Trophoblast cell (in vitro differentiated cells and primary cell): ENCODE results near the gene MYO18A.

ENCODE experiments used
- DNase-seq, 2 donors: peaks; one replicate each; pipeline ENCODE4 v3.0.0-alpha.2; 2016
- H2AFZ ChIP-seq: 2 replicates; pipeline ENCODE4 v1.6.1; 2013; ENCODE audit warnings: low read length, moderate library complexity, mild to moderate bottlenecking; ENCODE audit not compliant: insufficient read depth, poor library complexity
- H2AK5ac ChIP-seq: 2 replicates; pipeline ENCODE4 v1.6.1; 2013; ENCODE audit warnings: mild to moderate bottlenecking, low read length
- H2BK120ac ChIP-seq: 2 replicates; pipeline ENCODE4 v1.6.1; 2013; ENCODE audit warnings: low read length, mild to moderate bottlenecking, moderate library complexity; ENCODE audit not compliant: insufficient read depth, poor library complexity
- H2BK12ac ChIP-seq: 2 replicates; pipeline ENCODE4 v1.6.1; 2013; ENCODE audit warnings: mild to moderate bottlenecking, low read length, moderate library complexity
- H2BK5ac ChIP-seq: 2 replicates; pipeline ENCODE4 v1.6.1; 2013; ENCODE audit warnings: low read length, low read depth, moderate library complexity, mild to moderate bottlenecking; ENCODE audit not compliant: poor library complexity
- H3K14ac ChIP-seq: 2 replicates; pipeline ENCODE4 v1.6.1; 2013; ENCODE audit warnings: mild to moderate bottlenecking, low read length
- H3K18ac ChIP-seq: 2 replicates; pipeline ENCODE4 v1.6.1; 2013; ENCODE audit warnings: mild to moderate bottlenecking, low read length
- H3K23ac ChIP-seq: 2 replicates; pipeline ENCODE4 v1.6.1; 2013; ENCODE audit warnings: low read length
- H3K27ac ChIP-seq: 2 replicates; pipeline ENCODE4 v1.5.1; 2013; ENCODE audit warnings: low read depth, mild to moderate bottlenecking, inconsistent platforms, low read length, moderate library complexity
- H3K27me3 ChIP-seq: 2 replicates; pipeline ENCODE4 v1.6.1; 2013; ENCODE audit warnings: inconsistent platforms, mild to moderate bottlenecking, low read length, moderate library complexity; ENCODE audit not compliant: insufficient read depth
- H3K36me3 ChIP-seq, 2 experiments: 1 replicate in 1 of 2; 2 replicates in 1 of 2; pipeline ENCODE4 v1.6.1; 2013; ENCODE audit warnings: low read length in 2 of 2, mild to moderate bottlenecking in 2 of 2, moderate library complexity in 1 of 2; ENCODE audit not compliant: insufficient read depth in 2 of 2, control insufficient read depth in 1 of 2
- H3K4ac ChIP-seq: 2 replicates; pipeline ENCODE4 v1.6.1; 2013; ENCODE audit warnings: low read depth, mild to moderate bottlenecking, low read length, moderate library complexity
- H3K4me1 ChIP-seq, 2 experiments: 1 replicate in 1 of 2; 2 replicates in 1 of 2; pipeline ENCODE4 v1.6.1; 2013; ENCODE audit warnings: low read length in 2 of 2, mild to moderate bottlenecking in 2 of 2, moderate library complexity in 1 of 2; ENCODE audit not compliant: insufficient read depth in 2 of 2, control insufficient read depth in 1 of 2
- H3K4me2 ChIP-seq: 2 replicates; pipeline ENCODE4 v1.6.1; 2013; ENCODE audit warnings: inconsistent platforms, mild to moderate bottlenecking, low read length, moderate library complexity
- H3K4me3 ChIP-seq: 2 replicates; pipeline ENCODE4 v1.5.1; 2013; ENCODE audit warnings: mild to moderate bottlenecking, low read depth, low read length, inconsistent platforms
- H3K79me1 ChIP-seq: one replicate; pipeline ENCODE4 v1.6.1; 2013; ENCODE audit warnings: low read length
- H3K79me2 ChIP-seq: 2 replicates; pipeline ENCODE4 v1.6.1; 2013; ENCODE audit warnings: low read length, mild to moderate bottlenecking; ENCODE audit not compliant: control insufficient read depth, insufficient read depth, poor library complexity
- H3K9ac ChIP-seq: 2 replicates; pipeline ENCODE4 v1.6.1; 2013; ENCODE audit warnings: mild to moderate bottlenecking, low read length
- H3K9me3 ChIP-seq: 2 replicates; pipeline ENCODE4 v1.6.1; 2013; ENCODE audit warnings: low read depth, mild to moderate bottlenecking, control low read depth, inconsistent platforms, low read length; ENCODE audit not compliant: insufficient read depth
- H4K12ac ChIP-seq: 2 replicates; pipeline ENCODE4 v1.6.1; 2013; ENCODE audit warnings: low read depth, mild to moderate bottlenecking, low read length, moderate library complexity
- H4K8ac ChIP-seq: 2 replicates; pipeline ENCODE4 v1.6.1; 2013; ENCODE audit warnings: low read depth, mild to moderate bottlenecking, low read length, moderate library complexity
- H4K91ac ChIP-seq: one replicate; pipeline ENCODE4 v1.6.1; 2013; ENCODE audit warnings: low read depth, mild to moderate bottlenecking, low read length, moderate library complexity
- WGBS: extraction: QIAGEN DNeasy Blood & Tissue Kit; methylation state at CpG from one replicate; pipeline ENCODE4 v1.1.7; 2013; ENCODE audit warnings: missing lambda C conversion rate; ENCODE audit not compliant: insufficient read length, insufficient coverage; ENCODE audit errors: extremely low coverage; 5-methylcytosine and 5-hydroxymethylcytosine counted together

The MYO18A gene

GRCh38 chr17:29129731-29130130 is 50.5 kb downstream of the MYO18A start:
- Histone ChIP-seq H4K8ac (no peak overlapping the region), H3K9ac (no peak overlapping the region), H3K79me2 (no peaks in the 10 kb centered on the region), H3K4ac (no peak overlapping the region), H4K91ac (no peak overlapping the region), H3K4me3 (no peak overlapping the region), H3K27me3 (no peaks in the 10 kb centered on the region), H4K12ac (no peak overlapping the region), H3K23ac (no peak overlapping the region), H3K18ac (no peak overlapping the region), H2AFZ (no peak overlapping the region), H3K79me1 (no peaks in the 10 kb centered on the region), H3K4me2 (no peak overlapping the region), H3K27ac (no peak overlapping the region), H2BK120ac (no peak overlapping the region), H3K9me3 (peaks cover 3% of the 10 kb centered on the region), H2BK5ac (no peak overlapping the region), H3K4me1 (peaks cover 7 to 10% of the 10 kb centered on the region in 2 experiments), H3K36me3 (peaks cover 0 to 5% of the 10 kb centered on the region in 2 experiments), H2AK5ac (no peak overlapping the region), H3K14ac (no peak overlapping the region), H2BK12ac (no peak overlapping the region)
- WGBS, result no CpG with 5 or more reads among the region's 4 CpGs
- DNase-seq, result no peak

GRCh38 chr17:29127840-29128239 is 52.4 kb downstream of the MYO18A start:
- H3K79me1 ChIP-seq, result no peaks in the 10 kb centered on the region
- peaks cover 3% of the 10 kb centered on the region for H3K9me3 ChIP-seq
- H3K9ac ChIP-seq, result no peak overlapping the region
- H2BK120ac ChIP-seq, result no peak overlapping the region
- H3K4me2 ChIP-seq, result no peak overlapping the region
- H3K27me3 ChIP-seq, result no peaks in the 10 kb centered on the region
- peaks cover 2 to 3% of the 10 kb centered on the region in 2 experiments for H3K4me1 ChIP-seq
- no peak overlapping the region for H2BK12ac ChIP-seq
- H3K4me3 ChIP-seq, result no peak overlapping the region
- no peak overlapping the region for H3K18ac ChIP-seq
- H4K12ac ChIP-seq, result no peak overlapping the region
- no peak overlapping the region for H4K91ac ChIP-seq
- no peaks in the 10 kb centered on the region for H3K79me2 ChIP-seq
- H2BK5ac ChIP-seq, result no peak overlapping the region
- no peak overlapping the region for H2AK5ac ChIP-seq
- H3K27ac ChIP-seq, result no peak overlapping the region
- no peak overlapping the region for H3K14ac ChIP-seq
- peaks cover 0 to 5% of the 10 kb centered on the region in 2 experiments for H3K36me3 ChIP-seq
- no peak overlapping the region for H3K23ac ChIP-seq
- DNase-seq, result no peak
- no CpG with 5 or more reads among the region's 10 CpGs for WGBS
- H4K8ac ChIP-seq, result no peak overlapping the region
- no peak overlapping the region for H2AFZ ChIP-seq
- H3K4ac ChIP-seq, result no peak overlapping the region

- Histone ChIP-seq H2BK5ac (no peak overlapping the region), H3K27ac (no peak overlapping the region), H4K8ac (no peak overlapping the region), H3K27me3 (no peaks in the 10 kb centered on the region), H3K4me2 (no peak overlapping the region), H3K4ac (no peak overlapping the region), H2BK120ac (no peak overlapping the region), H4K91ac (no peak overlapping the region), H3K9me3 (peaks cover 3% of the 10 kb centered on the region), H3K36me3 (peaks cover 5 to 11% of the 10 kb centered on the region in 2 experiments), H2BK12ac (no peak overlapping the region), H3K4me3 (no peak overlapping the region), H3K18ac (no peak overlapping the region), H3K79me1 (no peaks in the 10 kb centered on the region), H4K12ac (no peak overlapping the region), H2AK5ac (no peak overlapping the region), H3K23ac (no peak overlapping the region), H3K14ac (no peak overlapping the region), H3K79me2 (no peaks in the 10 kb centered on the region), H2AFZ (no peak overlapping the region), H3K4me1 (no peaks in the 10 kb centered on the region), H3K9ac (no peak overlapping the region)
- no CpG with 5 or more reads among the region's 8 CpGs for WGBS
- DNase-seq, result no peak
These were observed 53.8 kb downstream of the MYO18A start for GRCh38 chr17:29126268-29126930.

GRCh38 chr17:29125651-29126050 is 54.5 kb downstream of the MYO18A start:
- Histone ChIP-seq H4K91ac (no peak overlapping the region), H3K14ac (no peak overlapping the region), H3K9me3 (no peaks in the 10 kb centered on the region), H3K4me1 (no peaks in the 10 kb centered on the region), H3K4ac (no peak overlapping the region), H4K8ac (no peak overlapping the region), H2AK5ac (no peak overlapping the region), H3K4me2 (no peak overlapping the region), H3K79me1 (no peaks in the 10 kb centered on the region), H3K27ac (no peak overlapping the region), H4K12ac (no peak overlapping the region), H3K23ac (no peak overlapping the region), H3K18ac (no peak overlapping the region), H2AFZ (no peak overlapping the region), H2BK120ac (no peak overlapping the region), H3K9ac (no peak overlapping the region), H3K79me2 (no peaks in the 10 kb centered on the region), H3K4me3 (no peak overlapping the region), H2BK12ac (no peak overlapping the region), H3K27me3 (no peaks in the 10 kb centered on the region), H2BK5ac (no peak overlapping the region), H3K36me3 (peaks cover 11 to 19% of the 10 kb centered on the region in 2 experiments)
- no CpG with 5 or more reads among the region's 9 CpGs for WGBS
- no peak for DNase-seq
